GM23248 (cell line): ENCODE measurements around the gene ZNF385B. TPM values are rescaled to one million over a fixed set of nuclear protein-coding genes. Genes with fewer than 3 reads are reported as not detected.
"Not testable (repeated sequence)": the region's sequence is repeated elsewhere in the genome, so short reads cannot be mapped to it uniquely, and the experiment has no call there.

Experiments
- DNase-seq: peaks from one replicate; pipeline ENCODE4 v3.0.0-alpha.2; 2015
- H2AFZ ChIP-seq: fragments of 200-600 bp; sonication (generic); 2 replicates; pipeline ENCODE4 v1.6.1; 2016; ENCODE audit warnings: antibody characterized with exemption
- H3F3A ChIP-seq: fragments of 200-600 bp; sonication (generic); 2 replicates; pipeline ENCODE4 v1.6.1; 2016; ENCODE audit warnings: mild to moderate bottlenecking, antibody characterized with exemption, mixed run types; ENCODE audit not compliant: insufficient read depth
- H3K27ac ChIP-seq: fragments of 200-600 bp; sonication (generic); 2 replicates; pipeline ENCODE4 v1.5.1; 2016; ENCODE audit warnings: mild to moderate bottlenecking
- H3K27me3 ChIP-seq: fragments of 200-600 bp; sonication (generic); replicated peaks from 2 replicates; pipeline ENCODE4 v1.6.1; 2016; ENCODE audit warnings: mild to moderate bottlenecking; ENCODE audit not compliant: insufficient read depth
- H3K36me3 ChIP-seq: fragments of 200-600 bp; sonication (generic); 2 replicates; pipeline ENCODE4 v1.6.1; 2016; ENCODE audit warnings: low read depth, mild to moderate bottlenecking
- H3K4me1 ChIP-seq: fragments of 200-600 bp; sonication (generic); 2 replicates; pipeline ENCODE4 v1.6.1; 2016; ENCODE audit warnings: mild to moderate bottlenecking; ENCODE audit not compliant: insufficient read depth
- H3K4me2 ChIP-seq: fragments of 200-600 bp; sonication (generic); one replicate; pipeline ENCODE4 v1.6.1; 2016; ENCODE audit warnings: mild to moderate bottlenecking; ENCODE audit not compliant: unreplicated experiment
- H3K4me3 ChIP-seq: fragments of 200-600 bp; sonication (generic); 2 replicates; pipeline ENCODE4 v1.5.1; 2016; ENCODE audit warnings: mild to moderate bottlenecking
- H3K79me2 ChIP-seq: fragments of 200-600 bp; sonication (generic); 2 replicates; pipeline ENCODE4 v1.6.1; 2016; ENCODE audit warnings: mild to moderate bottlenecking; ENCODE audit not compliant: insufficient read depth
- H3K9ac ChIP-seq: fragments of 200-600 bp; sonication (generic); 2 replicates; pipeline ENCODE4 v1.6.1; 2016; ENCODE audit warnings: mild to moderate bottlenecking
- H3K9me2 ChIP-seq: fragments of 200-600 bp; sonication (generic); 2 replicates; pipeline ENCODE4 v1.6.1; 2016; ENCODE audit warnings: mixed run types, mild to moderate bottlenecking, moderate library complexity; ENCODE audit not compliant: insufficient read depth
- H3K9me3 ChIP-seq: fragments of 200-600 bp; sonication (generic); one replicate; pipeline ENCODE4 v1.6.1; 2017; ENCODE audit warnings: low read depth
- H4K20me1 ChIP-seq: fragments of 200-600 bp; sonication (generic); 2 replicates; pipeline ENCODE4 v1.6.0; 2016; ENCODE audit not compliant: insufficient read depth
- EZH2 ChIP-seq: fragments of 200-600 bp; sonication (generic); IDR thresholded peaks from 2 replicates; pipeline ENCODE4 v1.6.1; 2018; ENCODE audit warnings: antibody characterized with exemption, mild to moderate bottlenecking; ENCODE audit not compliant: insufficient read depth, poor library complexity, severe bottlenecking
- EZH2phosphoT487 ChIP-seq: fragments of 200-600 bp; sonication (generic); IDR thresholded peaks from 2 replicates; pipeline ENCODE4 v1.6.1; 2018; ENCODE audit warnings: antibody characterized with exemption, moderate library complexity, mild to moderate bottlenecking, low read depth; ENCODE audit not compliant: insufficient read depth
- WGBS, 2 experiments: methylation state at CpG; one replicate each; pipeline ENCODE4 v1.1.6; 2015 to 2017; ENCODE audit warnings: low lambda C conversion rate in 2 of 2, low coverage in 1 of 2; ENCODE audit errors: missing lambda C conversion rate in 2 of 2; 5-methylcytosine and 5-hydroxymethylcytosine counted together
- in situ Hi-C: fragments of 300-500 bp; cut with MboI; formaldehyde crosslinking; loops from 2 replicates; pipeline ENCODE4 v1.15.0; 2020
- polyA plus RNA-seq: library from polyadenylated mRNA; unstranded; fragments of >200 nt; fragmentation: Nextera tagmentation; extraction: Ambion mirVana; gene quantifications from 2 replicates; pipeline ENCODE4 v1.2.1, GENCODE V29; 2016
- total RNA-seq: library from RNA; depleted of rRNA; stranded (reverse); fragments of >200 nt; shearing (Covaris generic); gene quantifications from 2 replicates; pipeline ENCODE4 v1.2.3, GENCODE V29; 2014

The ZNF385B gene
- total and polyA plus RNA-seq, 2 experiments from 2014 or later = 0.30 TPM; not detected in 1

DNA sequence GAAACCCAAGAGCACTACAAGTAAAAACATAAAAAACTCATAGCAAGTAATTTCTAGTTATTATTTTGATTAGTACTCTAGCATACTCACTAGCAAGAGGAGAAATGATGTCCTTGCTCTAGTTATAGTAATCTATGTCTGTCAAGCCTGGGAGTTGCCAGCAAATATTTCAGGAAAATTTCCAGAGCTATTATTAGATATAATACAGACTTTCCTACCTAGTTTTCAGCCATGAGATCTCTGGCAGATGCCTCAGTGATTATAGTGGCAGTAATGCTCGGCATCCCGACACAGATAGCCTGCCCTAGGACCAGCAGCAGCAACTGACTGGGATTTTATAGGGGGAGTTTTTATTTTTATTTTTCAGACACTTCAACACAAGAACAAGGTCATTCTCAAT is 224.4 kb downstream of the ZNF385B start:
- H3K9me2 ChIP-seq = no peaks in the 10 kb centered on the region
- in situ Hi-C loops = no loop called here
- no peak overlapping the region for H2AFZ ChIP-seq
- H3K27me3 ChIP-seq = no peaks in the 10 kb centered on the region
- no peak overlapping the region for H3K27ac ChIP-seq
- no peak overlapping the region for H3K9ac ChIP-seq
- TF ChIP-seq EZH2phosphoT487 = no peak
- no peak overlapping the region for H3K4me2 ChIP-seq
- H3K4me1 ChIP-seq = no peaks in the 10 kb centered on the region
- no peak overlapping the region for H3K4me3 ChIP-seq
- H3F3A ChIP-seq = no peaks in the 10 kb centered on the region
- no peaks in the 10 kb centered on the region for H3K36me3 ChIP-seq
- no peaks in the 10 kb centered on the region for H4K20me1 ChIP-seq
- 13 to 23% methylated on average over 2 of the region's 2 CpGs for WGBS, 2 experiments
- no peaks in the 10 kb centered on the region for H3K79me2 ChIP-seq
- DNase-seq = peak; percentile 7
- no peaks in the 10 kb centered on the region for H3K9me3 ChIP-seq

DNA sequence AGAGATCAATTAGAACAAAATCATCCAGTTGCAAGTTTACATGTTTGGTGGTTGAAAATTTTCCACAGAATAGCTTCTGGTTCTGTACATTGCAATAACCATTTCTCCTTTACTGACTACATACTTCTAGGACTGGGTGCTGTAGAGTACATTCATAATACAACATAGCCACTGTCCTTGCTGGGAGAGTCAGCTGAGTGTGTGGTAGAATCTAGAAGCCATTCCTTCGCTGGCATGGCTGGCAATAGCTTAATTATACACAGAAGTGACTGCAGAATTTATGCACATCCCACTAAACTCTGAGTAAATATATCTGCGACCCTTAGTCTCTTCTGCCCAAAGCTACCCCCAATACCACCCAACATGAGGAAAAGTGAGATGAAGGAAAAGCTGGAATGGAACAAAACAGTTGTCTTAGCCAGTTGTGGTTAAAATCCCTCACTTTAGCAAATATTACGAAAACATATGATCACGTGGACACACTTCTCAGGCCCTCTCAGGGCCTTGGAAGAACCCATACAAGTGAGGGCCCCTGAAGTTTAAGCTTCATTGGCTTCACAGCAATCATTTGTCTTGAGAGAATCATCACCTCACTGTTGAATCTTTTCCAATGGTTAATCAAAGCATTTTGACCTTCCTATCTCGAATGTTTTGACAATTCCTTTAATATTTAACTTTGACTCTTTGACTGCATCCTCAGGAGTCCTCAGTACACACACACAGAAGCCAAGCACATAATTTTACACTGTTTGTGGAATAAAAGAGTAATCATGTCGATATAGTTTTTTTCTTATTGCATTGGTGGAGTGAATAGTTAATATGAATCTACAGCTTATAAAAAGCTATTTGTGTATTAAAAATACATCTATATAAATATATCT is 225.1 kb downstream of the ZNF385B start:
- Histone ChIP-seq H3K9me3 (no peaks in the 10 kb centered on the region), H3F3A (no peaks in the 10 kb centered on the region), H3K79me2 (no peaks in the 10 kb centered on the region), H3K27me3 (no peaks in the 10 kb centered on the region), H3K27ac (no peak overlapping the region), H3K9me2 (no peaks in the 10 kb centered on the region), H3K36me3 (no peaks in the 10 kb centered on the region), H3K4me3 (no peak overlapping the region), H3K9ac (no peak overlapping the region), H2AFZ (no peak overlapping the region), H3K4me2 (no peak overlapping the region), H4K20me1 (no peaks in the 10 kb centered on the region), H3K4me1 (no peaks in the 10 kb centered on the region)
- DNase-seq = no peak
- no peak for TF ChIP-seq EZH2
- TF ChIP-seq EZH2phosphoT487 = no peak
- in situ Hi-C loops = no loop called here
- 85 to 88% methylated on average over 6 of the region's 6 CpGs for WGBS, 2 experiments

DNA sequence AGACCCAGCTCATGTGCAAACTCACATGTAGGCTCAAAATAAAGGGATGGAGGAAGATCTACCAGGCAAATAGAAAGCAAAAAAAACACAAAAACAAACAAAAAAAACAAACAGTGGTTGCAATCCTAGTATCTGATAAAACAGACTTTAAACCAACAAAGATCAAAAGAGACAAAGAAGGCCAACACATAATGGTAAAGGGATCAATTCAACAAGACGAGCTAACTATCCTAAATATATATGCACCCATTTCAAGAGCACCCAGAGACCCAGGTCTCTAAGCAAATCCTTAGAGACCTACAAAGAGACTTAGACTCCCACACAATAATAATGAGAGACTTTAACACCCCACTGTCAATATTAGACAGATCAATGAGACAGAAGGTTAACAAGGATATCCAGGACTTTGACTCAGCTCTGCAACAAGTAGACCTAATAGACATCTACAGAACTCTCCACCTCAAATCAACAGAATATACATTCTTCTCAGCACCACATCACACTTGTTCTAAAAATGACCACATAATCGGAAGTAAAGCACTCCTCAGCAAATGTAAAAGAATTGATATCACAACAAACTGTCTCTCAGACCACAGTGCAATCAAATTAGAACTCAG is 229.5 kb downstream of the ZNF385B start:
- H3K9me2 ChIP-seq, H3F3A ChIP-seq, H3K9ac ChIP-seq, H3K27ac ChIP-seq, H2AFZ ChIP-seq, H3K4me3 ChIP-seq, H3K9me3 ChIP-seq, H4K20me1 ChIP-seq, H3K27me3 ChIP-seq, H3K36me3 ChIP-seq, H3K79me2 ChIP-seq, DNase-seq, H3K4me1 ChIP-seq, H3K4me2 ChIP-seq, in situ Hi-C loops: not testable (repeated sequence)
- WGBS, 2 experiments = 57 to 75% methylated on average over 2 of the region's 2 CpGs

DNA sequence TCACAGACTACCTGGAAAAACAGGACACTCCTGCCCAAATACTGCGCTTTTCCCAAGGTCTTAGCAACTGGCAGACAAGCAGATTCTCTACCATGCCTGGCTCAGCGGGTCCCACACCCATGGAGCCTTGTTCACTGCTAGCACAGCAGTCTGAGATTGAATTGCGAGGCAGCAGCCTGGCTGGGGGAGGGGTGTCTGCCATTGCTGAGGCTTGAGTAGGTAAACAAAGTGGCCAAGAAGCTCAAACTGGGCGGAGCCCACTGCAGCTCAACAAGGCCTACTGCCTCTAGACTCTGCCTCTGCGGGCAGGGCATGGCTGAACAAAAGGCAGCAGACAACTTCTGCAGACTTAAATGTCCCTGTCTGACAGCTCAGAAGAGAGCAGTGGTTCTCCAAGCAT is 231.6 kb downstream of the ZNF385B start:
- H3K4me3 ChIP-seq, H3K4me1 ChIP-seq, H3K9me2 ChIP-seq, H3K36me3 ChIP-seq, H3K9me3 ChIP-seq, H3K4me2 ChIP-seq, H3K9ac ChIP-seq, H3F3A ChIP-seq, H3K27ac ChIP-seq, H3K27me3 ChIP-seq, H3K79me2 ChIP-seq, H4K20me1 ChIP-seq, DNase-seq, in situ Hi-C loops, H2AFZ ChIP-seq: not testable (repeated sequence)
- WGBS, 2 experiments = 78 to 82% methylated on average over 5 of the region's 5 CpGs

DNA sequence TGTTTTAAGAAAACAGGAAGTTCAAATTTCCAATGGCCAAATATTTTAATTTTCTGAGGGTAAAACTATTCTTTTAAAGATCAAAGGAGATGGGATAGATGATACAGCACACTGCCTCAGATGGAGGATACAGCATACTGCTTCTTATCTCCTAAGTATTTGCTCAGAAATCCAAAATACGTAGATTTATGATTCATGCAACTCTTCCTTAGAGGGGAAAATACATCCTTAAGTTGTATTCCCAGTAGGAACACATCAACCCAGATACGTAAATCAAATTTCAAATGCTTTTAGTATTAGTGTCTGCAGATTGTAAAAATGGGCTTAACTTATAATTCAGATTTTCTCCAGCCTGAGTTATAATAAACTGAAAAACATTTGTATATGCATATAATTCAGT is 235.2 kb downstream of the ZNF385B start:
- Histone ChIP-seq H4K20me1 (no peaks in the 10 kb centered on the region), H3F3A (0 out of 2 replicates have a peak, but pooled peaks cover 9% of the 10 kb centered on the region), H3K27ac (no peak overlapping the region), H3K27me3 (no peaks in the 10 kb centered on the region), H3K9me2 (no peaks in the 10 kb centered on the region), H3K4me1 (peaks cover 10% of the 10 kb centered on the region), H3K9ac (no peak overlapping the region), H3K36me3 (no peaks in the 10 kb centered on the region), H3K4me3 (no peak overlapping the region), H3K4me2 (no peak overlapping the region), H2AFZ (no peak overlapping the region), H3K79me2 (no peaks in the 10 kb centered on the region), H3K9me3 (no peaks in the 10 kb centered on the region)
- in situ Hi-C loops = no loop called here
- no peak for DNase-seq
- 86 to 89% methylated on average over 2 of the region's 2 CpGs for WGBS, 2 experiments
- TF ChIP-seq EZH2 = no peak
